NT2/D1 (cell line): ENCODE data around the gene PDSS2.
"Not testable (repeated sequence)": the region's sequence is repeated elsewhere in the genome, so short reads cannot be mapped to it uniquely, and the experiment has no call there.

ENCODE experiments used
- DNase-seq: peaks from one replicate; pipeline ENCODE4 v3.0.0-alpha.2; 2011; ENCODE audit warnings: low read depth, low spot score
- H3K27me3 ChIP-seq: 2 replicates; pipeline ENCODE4 v1.6.0; 2011; ENCODE audit warnings: mild to moderate bottlenecking; ENCODE audit not compliant: insufficient read length, insufficient read depth
- H3K36me3 ChIP-seq: 2 replicates; pipeline ENCODE4 v1.6.1; 2011; ENCODE audit warnings: mild to moderate bottlenecking, low read length, mixed read lengths; ENCODE audit not compliant: insufficient read depth, insufficient read length
- H3K4me1 ChIP-seq: 2 replicates; pipeline ENCODE4 v1.5.1; 2011; ENCODE audit not compliant: insufficient read depth, insufficient read length
- H3K4me3 ChIP-seq: 2 replicates; pipeline ENCODE4 v1.5.1; 2011; ENCODE audit warnings: low read depth; ENCODE audit not compliant: insufficient read length
- H3K9ac ChIP-seq: 2 replicates; pipeline ENCODE4 v1.6.0; 2011; ENCODE audit warnings: low read depth; ENCODE audit not compliant: insufficient read length
- H3K9me3 ChIP-seq: 2 replicates; pipeline ENCODE4 v1.5.1; 2011; ENCODE audit warnings: mild to moderate bottlenecking, low read length; ENCODE audit not compliant: insufficient read depth
- SUZ12 ChIP-seq: IDR thresholded peaks from 2 replicates; pipeline ENCODE4 v1.6.1; 2011; ENCODE audit not compliant: insufficient read length, insufficient read depth; ENCODE audit errors: extremely low read depth
- YY1 ChIP-seq: IDR thresholded peaks from 2 replicates; pipeline ENCODE4 v1.6.1; 2011; ENCODE audit not compliant: insufficient read length, insufficient read depth
- ZNF274 ChIP-seq: IDR thresholded peaks from 2 replicates; pipeline ENCODE4 v1.6.1; 2011; ENCODE audit warnings: mild to moderate bottlenecking, low read depth, low read length

The PDSS2 gene

GRCh38 chr6:107374264-107374663 lies 85.1 kb downstream of the PDSS2 start:
- no peak for TF ChIP-seq ZNF274
- TF ChIP-seq SUZ12, result no peak
- no peak for TF ChIP-seq YY1
- no peak overlapping the region for H3K4me3 ChIP-seq
- no peaks in the 10 kb centered on the region for H3K27me3 ChIP-seq
- H3K36me3 ChIP-seq, result no peaks in the 10 kb centered on the region
- H3K9ac ChIP-seq, result no peak overlapping the region
- no peak for DNase-seq
- H3K9me3 ChIP-seq, result no peaks in the 10 kb centered on the region
- H3K4me1 ChIP-seq, result no peaks in the 10 kb centered on the region

DNA sequence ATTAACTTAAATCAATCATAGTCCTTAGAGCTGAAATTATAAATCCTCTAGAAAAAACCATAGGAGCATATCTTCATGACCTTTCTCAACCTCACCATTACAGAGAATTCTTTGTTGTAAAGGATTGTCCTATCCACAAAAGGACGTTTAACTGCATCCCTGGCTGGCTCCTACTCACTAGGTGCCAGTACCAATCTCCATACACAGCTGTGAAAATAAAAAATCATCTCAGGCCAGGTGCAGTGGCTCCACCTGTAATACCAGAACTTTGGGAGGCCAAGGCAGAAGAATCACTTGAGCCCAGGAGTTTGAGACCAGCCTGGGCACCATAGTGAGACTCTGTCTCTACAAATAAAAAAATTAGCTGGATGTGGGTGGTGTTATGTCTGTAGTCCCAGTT lies 89.9 kb downstream of the PDSS2 start:
- no peaks in the 10 kb centered on the region for H3K9me3 ChIP-seq
- TF ChIP-seq ZNF274 (no peak), SUZ12 (no peak), YY1 (no peak)
- H3K36me3 ChIP-seq, result no peaks in the 10 kb centered on the region

GRCh38 chr6:107368471-107368870 lies 90.9 kb downstream of the PDSS2 start:
- no peak for DNase-seq
- Histone ChIP-seq H3K4me3 (no peak overlapping the region), H3K27me3 (no peaks in the 10 kb centered on the region), H3K9ac (no peak overlapping the region), H3K36me3 (no peaks in the 10 kb centered on the region), H3K4me1 (no peaks in the 10 kb centered on the region), H3K9me3 (no peaks in the 10 kb centered on the region)
- no peak for TF ChIP-seq YY1
- no peak for TF ChIP-seq ZNF274
- TF ChIP-seq SUZ12, result no peak

More for the DNA sequence above, 89.9 kb downstream of the PDSS2 start:
- DNase-seq, result no peak
- H3K9ac ChIP-seq, result no peak overlapping the region
- H3K4me3 ChIP-seq, result no peak overlapping the region
- H3K4me1 ChIP-seq, result no peaks in the 10 kb centered on the region
- H3K27me3 ChIP-seq, result no peaks in the 10 kb centered on the region

DNA sequence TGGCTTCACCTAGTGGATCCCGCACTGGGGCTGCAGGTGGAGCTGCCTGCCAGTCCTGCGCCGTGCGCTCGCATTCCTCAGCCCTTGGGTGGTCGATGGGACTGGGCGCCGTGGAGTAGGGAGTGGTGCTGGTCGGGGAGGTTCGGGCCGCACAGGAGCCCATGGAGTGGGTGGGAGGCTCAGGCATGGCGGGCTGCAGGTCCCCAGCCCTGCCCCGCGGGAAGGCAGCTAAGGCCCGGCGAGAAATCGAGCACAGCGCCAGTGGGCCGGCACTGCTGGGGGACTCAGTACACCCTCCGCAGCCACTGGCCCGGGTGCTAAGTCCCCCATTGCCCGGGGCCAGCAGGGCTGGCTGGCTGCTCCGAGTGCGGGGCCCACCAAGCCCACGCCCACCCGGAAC lies 95.2 kb downstream of the PDSS2 start:
- H3K27me3 ChIP-seq, H3K4me1 ChIP-seq, H3K4me3 ChIP-seq, H3K36me3 ChIP-seq, H3K9ac ChIP-seq, DNase-seq, H3K9me3 ChIP-seq: not testable (repeated sequence)

DNA sequence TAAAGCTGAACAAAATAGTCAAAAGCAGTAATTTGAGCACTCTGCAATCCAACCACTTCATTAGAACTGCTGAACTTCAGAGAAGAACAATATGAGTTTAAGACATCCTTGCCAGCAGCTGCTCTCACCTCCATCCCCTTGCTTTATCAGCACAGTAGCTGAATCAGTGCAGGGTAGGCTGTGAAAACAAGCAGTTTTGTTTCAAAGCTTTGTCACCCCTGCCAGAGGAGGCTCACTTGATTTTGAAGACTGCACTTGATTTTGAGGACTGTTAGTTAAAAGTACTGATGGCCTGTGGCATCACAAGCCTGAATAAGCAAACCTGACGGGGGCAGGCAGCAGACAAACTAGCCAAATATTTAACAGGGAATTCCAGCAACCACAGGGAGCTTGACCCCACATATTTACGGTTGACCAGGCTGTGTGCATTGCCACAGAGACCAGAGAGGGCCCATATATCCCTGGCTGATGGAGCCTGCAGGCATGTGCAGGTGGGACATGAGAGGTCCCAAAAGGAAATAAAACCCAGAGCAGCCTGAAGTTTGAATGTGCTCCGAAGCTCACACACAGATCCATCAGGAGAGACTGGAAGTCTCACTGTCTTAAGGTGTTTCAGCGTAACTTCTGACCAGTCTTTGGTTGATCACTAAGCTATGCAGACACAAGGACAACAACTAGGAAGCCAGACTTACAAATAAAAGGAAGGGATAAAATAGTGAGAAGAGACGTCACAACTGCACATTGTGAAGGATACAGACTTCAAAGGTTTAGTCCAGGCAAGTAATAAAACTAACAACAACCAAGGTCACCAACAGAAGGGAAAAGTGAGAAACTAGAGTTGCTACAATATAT lies 97.4 kb downstream of the PDSS2 start:
- TF ChIP-seq YY1 (no peak), ZNF274 (no peak)
- no peak for DNase-seq
- Histone ChIP-seq H3K9me3 (no peaks in the 10 kb centered on the region), H3K36me3 (no peaks in the 10 kb centered on the region), H3K27me3 (no peaks in the 10 kb centered on the region), H3K4me1 (no peaks in the 10 kb centered on the region), H3K9ac (no peak overlapping the region), H3K4me3 (no peak overlapping the region)

DNA sequence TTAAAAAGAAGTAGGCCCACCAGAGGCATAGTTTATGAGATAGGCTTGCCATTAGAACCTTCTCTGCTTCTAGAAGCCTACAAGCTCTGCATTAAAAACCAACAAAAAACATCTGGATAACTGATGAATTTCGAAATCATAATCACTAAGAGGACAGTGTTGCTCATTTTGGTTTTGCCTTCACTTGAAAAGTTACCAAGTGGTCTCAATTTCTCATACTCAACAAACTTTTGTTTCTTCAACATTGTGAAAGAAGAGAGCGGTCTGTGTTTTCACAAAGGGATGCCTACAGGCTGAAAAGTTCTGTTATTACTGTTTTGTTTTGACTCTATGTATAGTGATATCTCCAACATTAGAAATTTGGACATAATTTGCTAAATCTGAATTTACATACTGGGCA lies 98.9 kb downstream of the PDSS2 start:
- Histone ChIP-seq H3K9ac (no peak overlapping the region), H3K27me3 (no peaks in the 10 kb centered on the region), H3K4me1 (no peaks in the 10 kb centered on the region), H3K36me3 (no peaks in the 10 kb centered on the region), H3K9me3 (no peaks in the 10 kb centered on the region), H3K4me3 (no peak overlapping the region)
- TF ChIP-seq ZNF274 (no peak), SUZ12 (no peak), YY1 (no peak)
- DNase-seq, result no peak

GRCh38 chr6:107357842-107358241 lies 101.5 kb downstream of the PDSS2 start:
- no peak for DNase-seq
- H3K4me3 ChIP-seq, result no peak overlapping the region
- TF ChIP-seq ZNF274 (no peak), SUZ12 (no peak), YY1 (no peak)
- H3K36me3 ChIP-seq, result no peaks in the 10 kb centered on the region
- H3K4me1 ChIP-seq, result no peaks in the 10 kb centered on the region
- H3K9ac ChIP-seq, result no peak overlapping the region
- no peaks in the 10 kb centered on the region for H3K9me3 ChIP-seq
- H3K27me3 ChIP-seq, result no peaks in the 10 kb centered on the region

GRCh38 chr6:107357031-107357430 lies 102.3 kb downstream of the PDSS2 start:
- no peaks in the 10 kb centered on the region for H3K9me3 ChIP-seq
- H3K27me3 ChIP-seq, result no peaks in the 10 kb centered on the region
- no peaks in the 10 kb centered on the region for H3K36me3 ChIP-seq
- TF ChIP-seq SUZ12 (no peak), YY1 (no peak), ZNF274 (no peak)
- no peaks in the 10 kb centered on the region for H3K4me1 ChIP-seq
- no peak overlapping the region for H3K9ac ChIP-seq
- no peak overlapping the region for H3K4me3 ChIP-seq
- DNase-seq, result no peak
